ENCODE measurements around the gene ARNT2.

DNA sequence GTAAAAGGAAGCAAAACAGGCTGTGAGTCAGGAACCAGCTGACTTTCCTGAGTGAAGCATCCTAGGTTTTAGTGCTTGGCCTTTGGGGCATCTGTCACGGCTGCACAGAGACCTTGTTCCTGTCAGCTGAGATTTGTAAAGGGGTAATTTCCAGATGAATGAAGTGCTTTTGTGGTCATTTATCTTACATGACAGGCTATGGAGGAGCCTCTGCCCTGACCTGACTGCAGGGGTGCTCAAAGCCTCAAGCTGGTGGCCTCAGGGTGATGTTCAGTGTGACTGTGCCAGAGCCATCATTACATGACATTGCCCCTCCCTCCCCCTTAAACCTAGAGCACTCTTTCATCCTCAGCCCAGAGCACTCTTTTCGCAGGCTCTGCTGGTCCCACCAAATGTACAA lies 132.5 kb downstream of the ARNT2 start:
- TF ChIP-seq, protein P1, sequence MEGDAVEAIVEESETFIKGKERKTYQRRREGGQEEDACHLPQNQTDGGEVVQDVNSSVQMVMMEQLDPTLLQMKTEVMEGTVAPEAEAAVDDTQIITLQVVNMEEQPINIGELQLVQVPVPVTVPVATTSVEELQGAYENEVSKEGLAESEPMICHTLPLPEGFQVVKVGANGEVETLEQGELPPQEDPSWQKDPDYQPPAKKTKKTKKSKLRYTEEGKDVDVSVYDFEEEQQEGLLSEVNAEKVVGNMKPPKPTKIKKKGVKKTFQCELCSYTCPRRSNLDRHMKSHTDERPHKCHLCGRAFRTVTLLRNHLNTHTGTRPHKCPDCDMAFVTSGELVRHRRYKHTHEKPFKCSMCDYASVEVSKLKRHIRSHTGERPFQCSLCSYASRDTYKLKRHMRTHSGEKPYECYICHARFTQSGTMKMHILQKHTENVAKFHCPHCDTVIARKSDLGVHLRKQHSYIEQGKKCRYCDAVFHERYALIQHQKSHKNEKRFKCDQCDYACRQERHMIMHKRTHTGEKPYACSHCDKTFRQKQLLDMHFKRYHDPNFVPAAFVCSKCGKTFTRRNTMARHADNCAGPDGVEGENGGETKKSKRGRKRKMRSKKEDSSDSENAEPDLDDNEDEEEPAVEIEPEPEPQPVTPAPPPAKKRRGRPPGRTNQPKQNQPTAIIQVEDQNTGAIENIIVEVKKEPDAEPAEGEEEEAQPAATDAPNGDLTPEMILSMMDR (IDR thresholded peaks at IDR 0.05): no peak
- TF ChIP-seq POLR2A (IDR thresholded peaks at IDR 0.05): no peak

Data from testis (tissue), 2 donors.